ENCODE results near the gene DNAJC5G. TPM values are rescaled to one million over a fixed set of nuclear protein-coding genes. Genes with fewer than 3 reads are reported as not detected.

Gene DNAJC5G
- total and polyA plus RNA-seq, 2 donors (not counting 3 experiments of a cell fraction or from before 2014, with no cell fraction given), result 0.77 to 1.4 TPM

DNA sequence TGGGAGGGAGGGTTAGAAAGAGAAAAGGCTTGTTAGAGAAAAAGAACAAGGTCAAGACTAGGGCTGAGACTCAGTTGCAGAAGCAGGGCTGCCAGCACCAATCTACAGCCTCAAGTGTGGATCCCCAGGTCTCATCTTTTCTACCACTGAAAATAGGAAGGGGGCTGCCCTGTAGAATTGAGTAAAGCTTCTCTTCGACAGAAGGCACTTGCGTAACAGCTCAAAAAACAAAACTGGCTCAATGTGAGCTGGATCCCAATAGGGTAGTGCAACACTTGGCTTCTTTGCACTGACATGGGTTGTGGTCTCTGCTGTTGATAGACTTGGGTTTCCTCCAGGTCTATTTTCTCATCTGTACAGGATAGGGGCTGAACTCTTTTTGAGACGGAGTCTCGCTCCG is 49.5 kb downstream of the DNAJC5G start:
- ChIA-PET POLR2A (no interaction called here), CTCF (interaction anchor here (0.9 kb wide), 1 partner anchor 12 kb away, joined by 3 read pairs; no protein-coding TSS in a partner anchor)
- Histone ChIP-seq H3K79me2 (ENCODE audit: control insufficient read depth, insufficient read depth, low read length) (peaks cover 8% of the 10 kb centered on the region), H3K9me1 (replicated peaks; ENCODE audit: control insufficient read depth, extremely low read depth, insufficient read depth, low read length) (no peaks in the 10 kb centered on the region), H3K4me3 (replicated peaks in 1 of 3; ENCODE audit: insufficient read depth in 1 of 3, low read depth in 1 of 3, low read length in 3 of 3) (no peak overlapping the region), H3K27ac (ENCODE audit: insufficient read depth, low read depth, low read length) (no peak overlapping the region), H3K9ac (replicated peaks; ENCODE audit: extremely low read depth, insufficient read depth, low read length) (no peak overlapping the region), H4K20me1 (replicated peaks; ENCODE audit: control insufficient read depth, extremely low read depth, insufficient read depth, low read length) (no peaks in the 10 kb centered on the region), H3K36me3 (ENCODE audit: control insufficient read depth in 2 of 2, extremely low read depth in 1 of 2, insufficient read depth in 2 of 2, low read length in 2 of 2) (peaks cover 10 to 22% of the 10 kb centered on the region in 2 experiments), H3K4me1 (ENCODE audit: control insufficient read depth, extremely low read depth, insufficient read depth, low read length) (peaks cover 26% of the 10 kb centered on the region), H3K4me2 (ENCODE audit: insufficient read depth, low read length) (no peak overlapping the region), H3K9me3 (replicated peaks; ENCODE audit: control insufficient read depth, insufficient read depth, low read length) (no peaks in the 10 kb centered on the region), H2AFZ (ENCODE audit: low read depth, low read length) (no peak overlapping the region), H3K27me3 (ENCODE audit: control insufficient read depth in 2 of 2, insufficient read depth in 2 of 2, low read length in 2 of 2) (no peaks in the 10 kb centered on the region)
- dilution Hi-C loops (cut with MboI; ENCODE audit: extremely low pct_ligation_motif_present, low sequenced_read_pairs) (no loop called here), intact Hi-C loops (cut with micrococcal nuclease) (no loop called here)
- TF ChIP-seq, protein P1, sequence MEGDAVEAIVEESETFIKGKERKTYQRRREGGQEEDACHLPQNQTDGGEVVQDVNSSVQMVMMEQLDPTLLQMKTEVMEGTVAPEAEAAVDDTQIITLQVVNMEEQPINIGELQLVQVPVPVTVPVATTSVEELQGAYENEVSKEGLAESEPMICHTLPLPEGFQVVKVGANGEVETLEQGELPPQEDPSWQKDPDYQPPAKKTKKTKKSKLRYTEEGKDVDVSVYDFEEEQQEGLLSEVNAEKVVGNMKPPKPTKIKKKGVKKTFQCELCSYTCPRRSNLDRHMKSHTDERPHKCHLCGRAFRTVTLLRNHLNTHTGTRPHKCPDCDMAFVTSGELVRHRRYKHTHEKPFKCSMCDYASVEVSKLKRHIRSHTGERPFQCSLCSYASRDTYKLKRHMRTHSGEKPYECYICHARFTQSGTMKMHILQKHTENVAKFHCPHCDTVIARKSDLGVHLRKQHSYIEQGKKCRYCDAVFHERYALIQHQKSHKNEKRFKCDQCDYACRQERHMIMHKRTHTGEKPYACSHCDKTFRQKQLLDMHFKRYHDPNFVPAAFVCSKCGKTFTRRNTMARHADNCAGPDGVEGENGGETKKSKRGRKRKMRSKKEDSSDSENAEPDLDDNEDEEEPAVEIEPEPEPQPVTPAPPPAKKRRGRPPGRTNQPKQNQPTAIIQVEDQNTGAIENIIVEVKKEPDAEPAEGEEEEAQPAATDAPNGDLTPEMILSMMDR (IDR thresholded peaks at IDR 0.05; ENCODE audit: extremely low read depth in 1 of 2, insufficient read depth in 1 of 2, low read depth in 1 of 2, low read length in 2 of 2), result no peak
- TF ChIP-seq POLR2A (IDR thresholded peaks at IDR 0.05; ENCODE audit: low read depth, low read length) (no peak), MYC (IDR thresholded peaks at IDR 0.05; ENCODE audit: low read depth, low read length) (no peak), JUN (IDR thresholded peaks at IDR 0.05; ENCODE audit: borderline replicate concordance, insufficient read depth, insufficient read length, low read depth) (no peak), GATA2 (IDR thresholded peaks at IDR 0.05; ENCODE audit: insufficient read depth, insufficient read length, low read depth, low read length) (no peak), FOS (IDR thresholded peaks at IDR 0.05; ENCODE audit: borderline replicate concordance, insufficient read depth, low read length) (no peak), POLR2AphosphoS5 (IDR thresholded peaks at IDR 0.05; ENCODE audit: insufficient read depth, low read depth, low read length) (no peak), EZH2 (IDR thresholded peaks at IDR 0.05; ENCODE audit: borderline replicate concordance, low read depth, low read length, severe bottlenecking) (no peak)
- TF ChIP-seq, protein P2, sequence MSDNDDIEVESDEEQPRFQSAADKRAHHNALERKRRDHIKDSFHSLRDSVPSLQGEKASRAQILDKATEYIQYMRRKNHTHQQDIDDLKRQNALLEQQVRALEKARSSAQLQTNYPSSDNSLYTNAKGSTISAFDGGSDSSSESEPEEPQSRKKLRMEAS (IDR thresholded peaks at IDR 0.05; ENCODE audit: insufficient read depth, insufficient read length), result no peak
- no TSS peak for BruUV-seq (replicated peaks)
- no peak for FAIRE-seq
- DNase-seq (ENCODE audit: low read depth, low spot score), result no peak

Other genes starting within 250 kb of the DNAJC5G start
- gene TMEM214, start 242.5 kb upstream of the DNAJC5G start, total RNA-seq, result 107 and 109 TPM in 2 replicates
- gene TMEM214, start 242.5 kb upstream of the DNAJC5G start, polyA plus RNA-seq, result 163 and 187 TPM in 2 replicates
- gene AGBL5, start 223.8 kb upstream of the DNAJC5G start, total RNA-seq, result 27.5 and 28.2 TPM in 2 replicates
- gene AGBL5, start 223.8 kb upstream of the DNAJC5G start, polyA plus RNA-seq, result 40.4 and 41.9 TPM in 2 replicates
- 415 TPM in 2 replicates for gene OST4, start 203.8 kb upstream of the DNAJC5G start, total RNA-seq
- 1,189 and 2,226 TPM in 2 replicates for gene OST4, start 203.8 kb upstream of the DNAJC5G start, polyA plus RNA-seq
- gene EMILIN1, start 196.8 kb upstream of the DNAJC5G start, total RNA-seq, result 4.1 and 16.6 TPM in 2 replicates
- gene EMILIN1, start 196.8 kb upstream of the DNAJC5G start, polyA plus RNA-seq, result 11.7 and 15.5 TPM in 2 replicates
- 3.7 and 4.4 TPM in 2 replicates for gene KHK, start 188.7 kb upstream of the DNAJC5G start, total RNA-seq
- gene KHK, start 188.7 kb upstream of the DNAJC5G start, polyA plus RNA-seq, result 2.4 and 2.9 TPM in 2 replicates
- gene CGREF1, start 156.3 kb upstream of the DNAJC5G start, total RNA-seq, result 4.0 and 5.8 TPM in 2 replicates
- gene CGREF1, start 156.3 kb upstream of the DNAJC5G start, polyA plus RNA-seq, result 2.7 and 2.9 TPM in 2 replicates
- gene ABHD1, start 151.6 kb upstream of the DNAJC5G start, total RNA-seq, result not detected in 2 replicates
- 0.07 and 0.41 TPM in 2 replicates for gene ABHD1, start 151.6 kb upstream of the DNAJC5G start, polyA plus RNA-seq
- gene PREB, start 140.8 kb upstream of the DNAJC5G start, total RNA-seq, result 45.6 and 47.2 TPM in 2 replicates
- gene PREB, start 140.8 kb upstream of the DNAJC5G start, polyA plus RNA-seq, result 73.3 and 73.4 TPM in 2 replicates
- gene PRR30, start 136.0 kb upstream of the DNAJC5G start, total RNA-seq, result not detected in 2 replicates
- gene PRR30, start 136.0 kb upstream of the DNAJC5G start, polyA plus RNA-seq, result not detected in 2 replicates
- gene TCF23, start 126.4 kb upstream of the DNAJC5G start, total RNA-seq, result not detected in 2 replicates
- gene TCF23, start 126.4 kb upstream of the DNAJC5G start, polyA plus RNA-seq, result not detected in 2 replicates
- gene ATRAID, start 63.4 kb upstream of the DNAJC5G start, total RNA-seq, result 84.3 and 86.6 TPM in 2 replicates
- 280 and 283 TPM in 2 replicates for gene ATRAID, start 63.4 kb upstream of the DNAJC5G start, polyA plus RNA-seq
- gene SLC5A6, start 63.2 kb upstream of the DNAJC5G start, total RNA-seq, result 42.7 and 52.0 TPM in 2 replicates
- gene SLC5A6, start 63.2 kb upstream of the DNAJC5G start, polyA plus RNA-seq, result 76.8 and 92.5 TPM in 2 replicates
- 81.0 and 91.4 TPM in 2 replicates for gene CAD, start 58.1 kb upstream of the DNAJC5G start, total RNA-seq
- gene CAD, start 58.1 kb upstream of the DNAJC5G start, polyA plus RNA-seq, result 60.3 and 66.5 TPM in 2 replicates
- gene SLC30A3, start 12.4 kb upstream of the DNAJC5G start, total RNA-seq, result 9.2 and 16.7 TPM in 2 replicates
- 63.9 and 79.9 TPM in 2 replicates for gene SLC30A3, start 12.4 kb upstream of the DNAJC5G start, polyA plus RNA-seq
- gene TRIM54, start 7.0 kb downstream of the DNAJC5G start, total RNA-seq, result 0.42 and 0.51 TPM in 2 replicates
- gene TRIM54, start 7.0 kb downstream of the DNAJC5G start, polyA plus RNA-seq, result 1.6 and 1.7 TPM in 2 replicates
- 0.75 TPM in 1 of 2 replicates, not detected in the other for gene UCN, start 33.0 kb downstream of the DNAJC5G start, total RNA-seq
- gene UCN, start 33.0 kb downstream of the DNAJC5G start, polyA plus RNA-seq, result 1.2 and 1.6 TPM in 2 replicates
- gene MPV17, start 47.7 kb downstream of the DNAJC5G start, total RNA-seq, result 66.5 and 74.7 TPM in 2 replicates
- gene MPV17, start 47.7 kb downstream of the DNAJC5G start, polyA plus RNA-seq, result 260 and 267 TPM in 2 replicates
- gene GTF3C2, start 81.3 kb downstream of the DNAJC5G start, total RNA-seq, result 57.4 and 63.2 TPM in 2 replicates
- 59.7 and 68.3 TPM in 2 replicates for gene GTF3C2, start 81.3 kb downstream of the DNAJC5G start, polyA plus RNA-seq
- gene EIF2B4, start 94.9 kb downstream of the DNAJC5G start, total RNA-seq, result 43.7 and 48.9 TPM in 2 replicates
- 63.2 and 66.5 TPM in 2 replicates for gene EIF2B4, start 94.9 kb downstream of the DNAJC5G start, polyA plus RNA-seq
- 86.5 and 103 TPM in 2 replicates for gene SNX17, start 95.2 kb downstream of the DNAJC5G start, total RNA-seq
- 127 and 130 TPM in 2 replicates for gene SNX17, start 95.2 kb downstream of the DNAJC5G start, polyA plus RNA-seq
- gene ZNF513, start 105.3 kb downstream of the DNAJC5G start, total RNA-seq, result 19.0 and 20.7 TPM in 2 replicates
- gene ZNF513, start 105.3 kb downstream of the DNAJC5G start, polyA plus RNA-seq, result 30.6 and 43.2 TPM in 2 replicates
- gene PPM1G, start 134.2 kb downstream of the DNAJC5G start, total RNA-seq, result 131 and 135 TPM in 2 replicates
- gene PPM1G, start 134.2 kb downstream of the DNAJC5G start, polyA plus RNA-seq, result 38.3 and 48.1 TPM in 2 replicates
- gene NRBP1, start 153.2 kb downstream of the DNAJC5G start, total RNA-seq, result 118 and 130 TPM in 2 replicates
- 169 and 190 TPM in 2 replicates for gene NRBP1, start 153.2 kb downstream of the DNAJC5G start, polyA plus RNA-seq
- gene KRTCAP3, start 166.9 kb downstream of the DNAJC5G start, total RNA-seq, result 4.0 and 4.6 TPM in 2 replicates
- gene KRTCAP3, start 166.9 kb downstream of the DNAJC5G start, polyA plus RNA-seq, result 2.1 and 2.2 TPM in 2 replicates
- gene IFT172, start 214.3 kb downstream of the DNAJC5G start, total RNA-seq, result 34.1 and 35.6 TPM in 2 replicates
- 25.8 and 29.4 TPM in 2 replicates for gene IFT172, start 214.3 kb downstream of the DNAJC5G start, polyA plus RNA-seq
- gene FNDC4, start 219.8 kb downstream of the DNAJC5G start, total RNA-seq, result 15.5 and 20.0 TPM in 2 replicates
- 19.0 and 22.3 TPM in 2 replicates for gene FNDC4, start 219.8 kb downstream of the DNAJC5G start, polyA plus RNA-seq
- gene GCKR, start 221.4 kb downstream of the DNAJC5G start, total RNA-seq, result 0.27 and 1.2 TPM in 2 replicates
- 0.33 and 0.52 TPM in 2 replicates for gene GCKR, start 221.4 kb downstream of the DNAJC5G start, polyA plus RNA-seq

Measured in endothelial cell of umbilical vein (primary cell).